ENCODE measurements around the gene IFT20.

IFT20 gene

DNA sequence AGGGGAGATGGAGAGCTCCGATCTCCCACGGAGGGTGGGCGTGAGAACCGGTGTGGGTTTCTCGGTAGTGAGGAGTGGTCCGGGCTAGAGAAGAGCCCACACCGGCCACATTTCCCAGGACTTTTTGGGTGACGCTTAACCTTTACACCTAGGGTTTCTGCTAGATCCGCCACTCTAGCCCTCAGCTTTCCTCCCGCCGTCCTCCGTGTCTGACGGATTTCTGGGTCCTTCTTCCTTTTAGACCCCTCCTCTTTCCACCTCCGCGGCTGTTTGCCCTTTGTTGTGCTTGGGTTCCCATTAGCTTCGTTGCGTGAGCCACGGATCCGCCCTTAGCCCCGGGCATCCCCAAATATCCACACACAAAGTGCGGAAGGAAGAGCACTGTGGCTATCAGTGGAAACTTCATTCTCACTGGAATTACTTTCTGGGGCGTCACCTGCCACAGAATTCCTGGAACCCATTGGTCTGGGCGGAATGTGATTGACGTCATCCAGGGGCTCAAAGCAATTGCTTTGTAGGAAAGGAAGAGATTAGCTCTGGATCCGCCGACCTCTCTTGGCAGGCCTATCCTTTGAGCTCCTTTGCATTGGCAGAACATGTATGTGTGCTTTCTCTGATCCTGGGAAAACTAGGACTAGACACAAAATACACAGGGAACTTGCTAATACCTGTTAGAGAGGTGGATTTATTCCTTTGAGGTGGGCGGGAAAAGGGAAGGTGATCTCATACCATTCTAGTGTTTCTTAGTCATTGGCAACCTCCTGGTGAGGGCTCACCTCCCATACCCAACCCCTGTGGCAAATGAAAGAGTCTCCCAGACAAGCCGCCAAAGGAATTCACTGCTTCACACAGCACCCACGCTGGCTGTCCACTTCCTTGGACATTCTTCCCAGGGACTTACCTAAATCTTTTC, 943 bp upstream of the IFT20 start:
- DNase-seq (ENCODE audit: low spot score), result peak; percentile 45

DNA sequence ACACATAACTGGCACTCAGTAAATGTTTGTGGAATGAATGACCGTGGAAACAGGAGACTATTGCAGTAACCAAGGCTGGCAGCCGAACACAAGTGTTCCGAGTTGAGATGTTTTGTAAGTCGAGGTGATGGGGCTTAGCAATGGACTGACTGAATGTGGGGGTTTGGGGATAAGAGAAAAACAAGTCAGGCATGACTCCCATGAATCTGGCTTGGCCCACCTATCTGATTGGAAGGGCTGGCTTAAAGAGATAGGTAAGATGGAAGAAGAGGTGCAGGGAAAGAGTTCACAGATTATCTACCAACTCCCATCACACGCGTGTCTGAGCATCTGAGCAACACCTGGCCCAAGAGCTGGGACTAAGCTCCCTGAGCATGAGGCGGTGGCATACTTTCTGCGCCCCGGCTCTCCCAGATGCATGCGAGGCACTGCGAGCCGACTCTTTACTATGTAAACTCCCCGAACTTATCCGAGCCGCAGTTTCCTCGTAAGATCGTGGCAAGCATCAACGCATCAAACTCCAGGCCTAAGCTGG, 539 bp downstream of the IFT20 start:
- DNase-seq (ENCODE audit: low spot score), result no peak

DNA sequence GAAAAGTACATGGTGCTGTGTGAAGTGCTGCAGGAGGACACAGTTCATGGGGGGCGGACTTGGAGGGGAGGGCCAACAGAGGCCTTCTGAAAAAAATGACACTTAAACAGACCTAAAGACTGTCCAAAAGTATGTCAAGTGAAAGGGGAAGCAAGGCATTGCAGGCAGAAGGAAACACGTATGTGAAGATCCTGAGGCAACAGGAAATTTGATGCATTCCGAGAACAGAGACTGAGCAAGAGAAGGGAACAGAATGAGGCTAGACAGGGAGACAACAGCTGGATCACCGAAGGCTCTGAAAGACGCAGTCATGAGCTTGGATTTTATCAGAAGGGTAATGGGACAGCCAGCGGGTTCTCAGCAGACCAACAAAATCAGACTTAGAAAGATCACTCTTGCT, 1.1 kb downstream of the IFT20 start:
- no peak for DNase-seq (ENCODE audit: low spot score)

DNA sequence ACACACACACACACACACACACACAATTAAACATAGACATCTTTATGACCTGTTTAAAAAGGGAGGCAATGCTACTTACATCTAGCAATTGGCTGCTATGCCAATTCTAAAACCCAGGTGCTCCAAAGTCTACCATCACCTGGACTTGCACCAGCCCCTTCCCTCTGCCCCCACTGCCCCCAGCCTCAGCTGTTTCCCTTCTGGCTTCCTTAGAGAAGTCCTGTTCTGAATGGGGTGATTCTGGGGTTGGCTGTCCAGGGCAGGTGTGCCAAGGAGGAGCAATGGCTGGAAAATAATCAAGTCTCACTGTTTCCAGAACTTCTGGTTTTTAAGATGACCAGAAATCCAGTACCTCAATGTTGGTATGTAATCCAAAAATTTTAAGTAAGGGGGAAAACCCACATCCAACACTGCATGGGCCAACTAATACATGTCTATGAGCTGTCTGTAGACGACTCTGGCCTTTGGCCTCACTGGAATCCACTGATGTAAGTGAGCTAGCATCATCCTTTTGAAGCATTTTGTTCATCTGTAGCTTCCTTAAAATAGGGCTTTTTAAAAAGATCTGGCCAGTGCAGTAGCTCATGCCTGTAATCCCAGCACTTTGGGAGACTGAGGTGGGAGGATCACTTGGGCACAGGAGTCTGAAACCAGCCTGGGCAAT, 2.1 kb downstream of the IFT20 start:
- DNase-seq (ENCODE audit: low spot score), result no peak

DNA sequence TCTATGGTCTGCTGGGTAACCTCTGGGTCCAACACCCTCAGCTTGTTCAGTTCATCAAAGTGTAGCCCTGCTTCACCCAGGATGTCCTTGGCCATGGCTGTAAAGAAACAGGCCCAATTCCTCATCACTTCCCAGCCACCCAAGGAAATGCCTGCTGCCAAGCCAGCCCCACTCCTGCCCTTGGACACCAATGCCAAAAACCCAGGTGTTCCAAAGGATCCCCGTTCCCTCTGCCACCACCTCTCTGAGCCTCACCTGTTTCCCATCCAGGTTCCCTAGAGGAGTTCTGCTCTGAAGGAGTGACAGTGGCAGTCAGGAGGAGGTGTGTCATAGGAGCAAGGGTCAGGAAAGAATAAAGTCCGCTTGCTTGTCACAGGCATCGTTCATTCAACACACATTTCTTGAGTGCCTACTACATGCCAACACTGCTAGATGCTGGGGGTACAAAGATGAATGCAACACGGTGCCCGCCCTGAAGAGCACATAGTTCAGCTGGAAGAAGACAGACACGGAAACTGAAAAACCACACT, 3.3 kb downstream of the IFT20 start:
- DNase-seq (ENCODE audit: low spot score), result no peak

DNA sequence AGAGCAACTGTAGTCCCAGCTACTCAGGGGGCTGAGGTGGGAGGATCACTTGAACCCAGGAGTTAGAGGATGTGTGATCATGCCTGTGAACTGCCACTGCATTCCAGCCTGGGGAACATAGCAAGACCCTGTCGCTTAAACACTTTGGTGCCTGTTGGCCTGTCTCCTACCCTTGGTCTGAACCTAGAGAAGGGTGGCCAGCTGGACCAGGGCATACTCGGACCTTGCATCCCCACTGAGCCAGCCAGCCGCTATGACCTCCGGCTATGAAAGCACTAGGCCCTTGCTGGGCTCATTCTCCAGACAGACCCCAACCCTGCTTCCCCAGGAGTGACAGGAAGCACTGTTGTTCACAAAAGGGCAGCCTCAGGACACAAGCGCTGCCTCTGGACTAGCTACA, 4.6 kb downstream of the IFT20 start:
- no peak for DNase-seq (ENCODE audit: low spot score)

DNA sequence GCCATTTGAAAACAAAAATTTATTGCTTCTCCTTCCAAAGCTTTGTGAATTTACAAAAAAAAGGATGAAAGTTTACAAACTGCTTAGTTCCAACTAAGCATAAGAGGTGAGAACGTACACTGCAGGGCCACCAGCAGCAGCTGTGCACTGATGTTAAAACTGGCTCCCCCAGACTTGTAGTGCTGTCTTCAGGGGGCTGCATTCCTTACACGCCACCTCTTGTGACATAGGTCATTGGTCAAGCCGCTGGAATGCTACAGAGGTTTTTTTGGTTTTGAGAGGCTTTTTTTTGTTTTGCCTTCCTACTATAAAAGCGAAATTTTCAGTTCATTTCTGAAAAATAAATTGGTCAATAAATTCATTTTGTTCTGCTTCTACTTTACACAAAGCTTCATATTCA, 6.9 kb downstream of the IFT20 start:
- DNase-seq (ENCODE audit: low spot score), result no peak

DNA sequence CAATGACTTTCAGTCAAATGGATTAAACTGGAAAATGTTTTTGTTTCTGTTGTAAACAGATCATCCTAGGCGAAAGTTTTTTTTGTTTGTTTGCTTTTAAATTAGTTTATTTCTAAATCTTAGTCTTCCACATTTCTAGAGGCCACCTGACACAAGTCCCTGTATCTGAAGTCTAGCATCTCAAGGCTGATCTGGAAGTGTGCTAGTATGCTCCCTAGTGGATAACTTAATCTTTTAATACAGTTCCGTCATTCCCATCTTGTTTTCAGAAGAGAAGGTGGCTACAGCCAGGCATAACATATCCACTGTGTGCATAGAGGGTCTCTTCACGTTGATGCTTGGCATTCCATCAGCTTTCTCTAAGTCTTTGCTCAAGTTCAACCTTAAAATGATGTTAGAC, 7.6 kb downstream of the IFT20 start:
- no peak for DNase-seq (ENCODE audit: low spot score)

DNA sequence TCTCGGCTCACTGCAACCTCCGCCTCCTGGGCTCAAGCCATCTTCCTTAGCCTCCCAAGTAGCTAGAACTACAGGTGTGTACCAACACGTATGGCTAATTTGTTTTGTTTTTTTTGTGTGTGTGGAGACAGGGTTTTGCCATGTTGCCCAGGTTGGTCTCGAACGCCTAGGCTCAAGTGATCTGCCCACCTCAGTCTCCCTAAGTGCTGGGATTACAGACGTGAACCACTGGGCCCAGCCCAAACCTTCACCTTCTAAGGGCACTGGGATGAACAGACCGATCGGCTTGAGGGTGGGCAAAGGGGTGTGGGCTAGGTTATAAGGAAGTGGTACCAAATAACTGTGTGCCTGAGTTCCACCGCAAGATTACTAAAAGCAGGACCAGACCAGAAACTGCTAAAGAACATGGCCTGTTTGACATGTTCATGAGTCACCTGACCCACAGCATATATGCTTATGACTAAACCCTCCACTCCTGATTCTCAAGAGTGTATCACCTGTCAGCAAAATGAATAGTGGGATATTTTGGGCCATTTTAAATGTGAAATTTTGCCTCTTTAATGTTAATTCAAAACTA, 8.2 kb downstream of the IFT20 start:
- DNase-seq (ENCODE audit: low spot score), result no peak

DNA sequence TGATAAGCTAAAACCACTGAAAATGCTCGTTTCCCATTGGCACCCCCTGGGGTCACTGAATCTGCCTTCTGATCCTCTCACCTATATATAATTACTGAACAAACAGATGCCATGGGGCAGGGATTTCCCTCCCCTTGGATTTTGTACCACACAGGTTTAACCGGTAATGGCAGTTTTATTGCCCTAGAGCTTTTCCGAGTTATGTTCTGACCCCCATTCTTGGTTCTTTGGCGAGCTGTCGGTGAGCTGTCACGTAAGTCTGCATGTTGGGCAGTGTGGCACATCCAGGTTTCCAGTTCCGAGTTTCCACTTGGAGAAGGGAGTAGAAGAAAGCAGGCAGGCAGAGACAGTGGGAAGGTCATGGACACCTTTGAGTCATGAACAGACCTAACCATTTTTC, 9.2 kb downstream of the IFT20 start:
- DNase-seq (ENCODE audit: low spot score), result no peak

DNA sequence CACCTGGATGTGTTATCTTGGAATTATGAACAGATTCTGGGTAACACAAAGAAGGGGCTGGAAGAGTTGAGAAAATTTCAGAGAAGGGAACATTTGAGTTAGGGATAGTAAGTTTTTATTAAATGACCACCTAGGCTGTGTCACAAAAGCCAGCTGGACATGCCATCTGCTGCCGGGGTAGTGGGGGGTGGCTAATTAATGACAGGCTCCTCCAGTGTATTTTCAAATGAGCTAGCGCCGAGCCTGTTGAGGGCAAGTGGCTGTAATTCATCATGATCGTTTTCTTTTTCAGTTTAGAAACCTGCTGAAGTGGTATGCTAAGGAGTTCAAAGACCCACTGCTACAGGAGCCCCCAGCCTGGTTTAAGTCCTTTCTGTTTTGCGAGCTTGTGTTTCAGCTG, 10.1 kb downstream of the IFT20 start:
- DNase-seq (ENCODE audit: low spot score), result no peak

DNA sequence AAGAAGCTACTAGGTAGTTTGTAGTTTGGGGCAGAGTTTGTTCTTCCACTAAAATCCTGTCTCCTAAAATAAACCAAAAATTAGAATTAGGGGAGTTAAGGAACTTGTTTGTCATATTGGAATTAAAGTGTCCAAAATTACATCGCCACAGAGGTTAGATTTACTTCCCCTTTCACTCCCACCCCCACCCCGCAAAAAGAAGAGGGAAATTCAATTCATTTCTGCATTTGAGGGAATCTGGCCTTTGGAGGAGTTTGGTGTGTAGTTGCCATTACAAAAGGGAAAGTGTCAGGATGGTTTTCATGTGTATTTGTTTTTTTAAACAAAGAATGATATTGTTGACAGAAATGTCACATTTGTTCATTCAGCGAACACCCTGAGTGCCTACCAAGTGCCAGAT, 10.5 kb downstream of the IFT20 start:
- DNase-seq (ENCODE audit: low spot score), result no peak

DNA sequence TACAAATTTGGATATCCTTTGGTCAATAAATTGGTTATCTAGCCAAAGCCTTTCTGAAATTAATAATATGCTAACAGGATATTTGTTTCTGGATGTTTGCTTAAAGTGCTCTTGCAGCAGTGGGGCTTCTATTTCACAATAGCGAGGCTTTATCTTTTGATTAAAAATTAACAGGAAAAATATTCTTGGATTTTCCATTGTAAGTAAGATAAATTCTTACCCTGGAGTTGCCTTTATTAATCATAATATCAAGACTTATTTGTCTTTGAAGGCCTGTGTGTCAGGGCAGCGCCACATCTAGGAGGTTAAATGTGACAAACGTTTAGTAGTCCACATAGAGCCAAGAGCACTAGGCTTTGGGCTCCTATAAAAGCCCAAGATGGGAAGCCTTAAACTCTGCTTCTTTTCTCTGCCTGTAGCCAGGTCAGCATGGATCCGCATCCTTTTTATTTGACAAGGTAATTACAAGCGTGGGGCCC, 11.0 kb downstream of the IFT20 start:
- DNase-seq (ENCODE audit: low spot score), result no peak

DNA sequence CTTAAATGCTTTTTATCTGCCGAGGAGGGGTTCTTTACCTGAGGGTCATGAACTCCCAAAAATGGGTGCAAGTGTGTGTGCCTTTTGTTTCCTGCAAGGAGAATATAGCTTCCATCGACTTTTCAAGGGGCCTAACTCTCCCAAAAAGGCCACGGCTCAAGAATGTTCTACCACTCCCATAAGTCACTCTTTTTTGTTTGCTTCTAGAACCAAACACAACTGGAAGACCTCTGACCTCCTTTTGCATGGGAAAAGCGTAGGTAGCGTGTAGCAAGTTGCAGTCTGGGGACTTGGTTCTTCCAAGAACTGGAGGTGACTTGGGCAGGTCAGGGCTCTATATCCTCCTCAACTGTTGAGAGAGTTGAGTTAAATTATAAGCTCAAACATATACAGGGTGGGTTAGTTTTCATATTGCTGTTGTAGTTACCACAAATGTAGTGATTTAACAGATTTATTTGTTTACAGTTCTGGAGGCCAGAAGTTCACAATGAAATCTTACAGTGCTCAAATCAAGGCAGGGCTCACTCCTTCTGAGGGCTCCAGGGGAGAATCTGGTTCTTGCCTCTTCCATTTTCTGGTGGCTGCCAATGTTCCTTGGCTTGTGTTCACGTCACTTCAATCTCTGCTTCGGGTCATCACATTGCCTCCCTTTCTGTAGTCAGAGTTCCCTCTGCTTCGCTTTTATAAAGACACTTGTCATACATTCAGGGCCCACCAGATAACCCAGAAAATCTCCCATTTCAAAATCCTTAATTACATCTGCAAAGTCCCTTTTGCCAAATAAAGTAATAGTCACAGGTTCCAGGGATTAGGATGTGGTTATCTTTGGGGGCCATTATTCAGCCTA, 14.8 kb downstream of the IFT20 start:
- DNase-seq (ENCODE audit: low spot score), result no peak

DNA sequence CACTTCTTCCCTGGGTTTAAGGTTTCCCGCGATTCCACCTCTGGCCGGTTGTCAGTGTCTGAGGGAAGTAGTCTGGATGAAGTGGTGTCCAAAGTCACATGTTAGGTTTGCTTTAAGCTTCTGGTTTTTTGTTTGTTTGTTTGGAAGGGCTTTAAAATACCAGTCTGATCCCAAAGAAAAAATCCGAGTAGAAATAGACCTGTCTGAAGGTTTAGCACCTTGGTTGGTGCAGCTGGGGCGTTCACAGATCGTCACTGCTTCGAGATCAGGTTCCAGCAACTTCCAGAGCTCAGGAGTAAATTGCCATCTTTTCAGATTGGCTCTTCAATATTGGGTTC, 15.7 kb downstream of the IFT20 start:
- no peak for DNase-seq (ENCODE audit: low spot score)

DNA sequence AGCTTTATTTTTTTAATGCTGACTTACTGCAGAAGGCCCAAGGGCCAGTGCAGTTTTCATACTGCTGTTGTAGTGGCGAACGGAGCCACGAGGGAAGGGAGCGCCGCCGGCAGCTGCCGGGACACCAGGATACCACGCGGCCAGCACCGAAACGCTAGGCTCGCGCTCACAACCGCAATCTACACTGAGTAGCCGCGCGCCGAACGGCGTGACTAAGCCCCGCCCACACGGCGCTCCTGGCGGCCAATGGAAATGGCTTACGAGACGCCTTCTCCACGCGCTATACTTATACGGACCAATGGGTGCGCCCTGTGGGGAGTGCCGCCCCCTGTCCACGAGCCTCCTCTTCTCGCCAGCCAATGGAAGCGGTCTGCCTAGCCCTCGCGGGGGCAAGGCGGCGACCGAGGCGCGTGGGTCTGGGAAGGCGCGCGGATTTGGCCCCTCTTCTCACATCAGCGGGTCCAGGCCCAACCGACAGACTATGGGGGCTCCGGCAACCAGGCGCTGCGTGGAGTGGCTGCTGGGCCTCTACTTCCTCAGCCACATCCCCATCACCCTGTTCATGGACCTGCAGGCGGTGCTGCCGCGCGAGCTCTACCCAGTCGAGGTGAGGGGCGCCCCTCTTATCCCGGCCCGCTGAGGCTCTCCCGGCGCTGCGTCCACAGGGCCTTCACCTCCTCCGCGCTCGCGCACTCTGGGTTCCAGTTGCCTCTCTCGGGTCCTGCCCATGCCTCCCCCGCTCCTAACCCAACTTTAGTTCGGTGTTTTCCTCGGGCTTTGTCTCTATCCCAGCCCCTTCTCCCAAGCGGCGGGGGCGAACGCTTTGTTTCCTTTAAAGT, 16.3 kb downstream of the IFT20 start, which contains the start of gene TMEM97:
Gene TMEM97, plus strand, starts transcription at position 442 of the 839 bp plus-strand sequence. Its CDS starts 40 bp downstream, at position 482.
- peak; percentile 99 for DNase-seq (ENCODE audit: low spot score)

DNA sequence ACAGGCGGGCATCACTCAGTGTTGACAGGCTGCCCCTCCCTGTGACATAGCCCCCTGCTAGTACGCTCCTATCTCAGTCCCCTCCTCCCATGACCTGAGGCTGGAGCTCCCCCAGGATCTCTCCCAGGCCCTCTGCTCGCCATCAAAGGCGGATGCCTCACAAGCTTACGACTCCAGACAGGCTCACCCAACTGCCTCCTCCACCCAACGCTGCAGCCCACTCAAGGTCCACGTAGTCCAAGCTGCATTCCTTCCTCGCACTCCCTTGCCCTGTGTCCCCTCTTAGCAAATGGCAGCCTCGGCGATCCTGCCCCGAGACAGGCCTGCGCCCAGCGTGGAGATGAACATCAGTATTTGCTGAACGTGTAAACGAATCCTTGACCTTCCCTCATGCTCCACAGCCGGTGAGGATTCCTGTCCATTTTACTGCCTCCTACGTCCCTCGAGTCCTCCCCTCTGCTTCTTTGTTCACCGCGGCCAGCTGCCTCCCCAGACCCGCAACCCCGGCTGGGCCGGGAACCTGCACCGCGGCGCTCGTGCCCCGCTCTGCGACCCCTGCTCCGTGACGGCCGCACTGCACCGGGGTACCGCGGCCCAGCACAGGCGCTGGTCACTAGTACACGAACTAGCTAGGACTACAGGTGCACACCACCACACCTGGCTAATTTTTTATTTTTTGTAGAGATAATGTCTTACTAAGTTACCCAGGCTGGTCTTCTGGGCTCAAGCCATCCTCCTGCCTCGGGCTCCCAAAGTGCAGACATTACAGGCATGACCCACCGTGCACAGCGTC, 17.1 kb downstream of the IFT20 start:
- DNase-seq (ENCODE audit: low spot score), result no peak

DNA sequence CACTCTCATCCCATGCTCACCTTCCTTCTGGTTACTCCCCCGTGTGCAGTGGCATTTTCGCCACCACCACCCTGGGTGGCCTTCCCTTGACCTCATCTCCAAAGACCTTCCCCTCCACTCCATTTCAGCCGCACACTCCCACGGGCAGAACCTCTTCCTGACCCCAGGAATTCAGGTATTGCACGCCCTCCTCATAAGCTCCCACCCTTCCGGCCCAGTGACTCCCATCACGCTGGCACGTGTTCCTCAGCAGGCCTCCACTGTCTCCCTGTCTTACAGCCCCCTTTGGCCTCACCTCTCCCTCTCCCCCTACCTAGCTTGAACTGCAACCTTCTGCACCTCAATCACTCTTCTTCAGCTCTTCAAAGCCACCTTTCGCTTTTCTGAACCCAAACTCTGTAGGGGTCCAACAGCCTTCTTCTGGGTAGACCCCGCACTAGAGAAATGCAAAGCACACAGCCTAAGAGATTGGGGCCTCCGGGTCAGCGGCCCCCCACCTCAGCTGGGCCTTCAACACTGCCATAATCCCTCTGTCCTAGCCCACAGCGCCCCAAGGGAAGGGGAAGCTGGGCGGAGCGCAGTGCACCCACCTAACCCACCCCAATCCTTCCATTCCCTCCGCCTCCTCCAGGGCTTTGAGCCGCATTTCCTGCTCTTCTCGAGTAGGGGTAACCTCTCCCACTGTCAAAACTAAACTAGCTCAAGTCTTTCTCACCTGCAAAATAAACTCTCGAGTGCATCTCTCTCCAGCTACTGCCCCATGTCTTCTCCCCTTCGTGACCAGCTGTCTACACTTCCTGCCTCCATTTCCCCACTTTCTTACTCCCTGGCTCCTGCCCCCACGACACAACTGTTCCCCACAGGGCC, 17.9 kb downstream of the IFT20 start:
- no peak for DNase-seq (ENCODE audit: low spot score)
